ENCODE data around the gene FBXW9. TPM values are rescaled to one million over a fixed set of nuclear protein-coding genes. Genes with fewer than 3 reads are reported as not detected.
A peak's percentile ranks its signal among the peaks of the same experiment; 100 is the strongest.
"Not testable (repeated sequence)": the region's sequence is repeated elsewhere in the genome, so short reads cannot be mapped to it uniquely, and the experiment has no call there.

The FBXW9 gene
- total RNA-seq, 4 donors from 2014 or later = 9.6 to 13.4 (median 11.9) TPM

DNA sequence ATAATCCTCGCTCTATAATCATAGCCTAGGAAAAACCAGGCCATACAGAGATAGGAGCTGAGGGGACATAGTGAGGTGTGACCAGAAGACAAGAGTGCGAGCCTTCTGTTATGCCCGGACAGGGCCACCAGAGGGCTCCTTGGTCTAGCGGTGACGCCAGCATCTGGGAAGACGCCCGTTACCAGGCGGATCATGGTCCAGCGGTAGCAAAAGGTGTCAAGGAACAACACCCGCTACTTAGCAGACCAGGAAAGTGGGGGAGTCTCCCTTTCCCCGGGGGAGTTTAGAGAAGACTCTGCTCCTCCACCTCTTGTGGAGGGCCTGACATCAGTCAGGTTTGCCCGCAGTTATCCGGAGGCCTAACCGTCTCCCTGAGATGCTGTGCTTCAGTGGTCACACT, 15.6 kb upstream of the FBXW9 start:
- H3K36me3 ChIP-seq = peaks cover 51 to 99% (median 61%) of the 10 kb centered on the region in 3 donors
- DNase-seq, H3K4me1 ChIP-seq, H3K4me3 ChIP-seq, H3K27ac ChIP-seq, H3K27me3 ChIP-seq, H3K9me3 ChIP-seq: not testable (repeated sequence)
- TF ChIP-seq, protein P1, sequence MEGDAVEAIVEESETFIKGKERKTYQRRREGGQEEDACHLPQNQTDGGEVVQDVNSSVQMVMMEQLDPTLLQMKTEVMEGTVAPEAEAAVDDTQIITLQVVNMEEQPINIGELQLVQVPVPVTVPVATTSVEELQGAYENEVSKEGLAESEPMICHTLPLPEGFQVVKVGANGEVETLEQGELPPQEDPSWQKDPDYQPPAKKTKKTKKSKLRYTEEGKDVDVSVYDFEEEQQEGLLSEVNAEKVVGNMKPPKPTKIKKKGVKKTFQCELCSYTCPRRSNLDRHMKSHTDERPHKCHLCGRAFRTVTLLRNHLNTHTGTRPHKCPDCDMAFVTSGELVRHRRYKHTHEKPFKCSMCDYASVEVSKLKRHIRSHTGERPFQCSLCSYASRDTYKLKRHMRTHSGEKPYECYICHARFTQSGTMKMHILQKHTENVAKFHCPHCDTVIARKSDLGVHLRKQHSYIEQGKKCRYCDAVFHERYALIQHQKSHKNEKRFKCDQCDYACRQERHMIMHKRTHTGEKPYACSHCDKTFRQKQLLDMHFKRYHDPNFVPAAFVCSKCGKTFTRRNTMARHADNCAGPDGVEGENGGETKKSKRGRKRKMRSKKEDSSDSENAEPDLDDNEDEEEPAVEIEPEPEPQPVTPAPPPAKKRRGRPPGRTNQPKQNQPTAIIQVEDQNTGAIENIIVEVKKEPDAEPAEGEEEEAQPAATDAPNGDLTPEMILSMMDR (IDR thresholded peaks at IDR 0.05) = peak in 5 of 6 experiments; percentile 30 to 59 (median 39)
- 67 to 82% methylated on average over 4 to 6 of the region's 14 CpGs for WGBS, 2 donors
- intact Hi-C loops (cut with DNase I) = loop anchor here (10.0 kb wide), 1 partner anchor 93 kb away; the partner anchor contains the start of genes PRDX2, RNASEH2A and THSD8

DNA sequence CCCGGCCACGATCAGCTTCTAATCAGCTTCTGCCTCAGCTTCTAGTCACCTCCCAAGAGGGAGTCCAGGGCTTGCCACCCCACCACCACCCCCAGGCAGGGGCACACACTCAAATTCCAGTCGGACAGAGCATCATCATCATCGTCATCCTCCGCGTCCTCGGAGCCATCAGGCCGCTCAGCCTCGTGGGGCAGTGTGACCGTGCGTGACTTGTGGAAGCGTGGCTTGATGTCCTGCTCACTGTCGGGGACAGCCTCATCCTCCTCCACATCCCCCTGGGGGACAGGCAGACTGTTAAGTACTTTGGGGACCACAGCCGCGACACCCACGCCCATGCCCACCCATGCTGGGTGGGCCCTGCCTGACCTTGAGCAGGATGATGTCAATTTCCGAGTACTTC, 14.8 kb upstream of the FBXW9 start:
- 100% methylated on average over 2 to 6 of the region's 17 CpGs for WGBS, 2 donors
- intact Hi-C loops (cut with DNase I) = loop anchor here (10.0 kb wide), 1 partner anchor 94 kb away; the partner anchor contains the start of genes PRDX2, RNASEH2A and THSD8

DNA sequence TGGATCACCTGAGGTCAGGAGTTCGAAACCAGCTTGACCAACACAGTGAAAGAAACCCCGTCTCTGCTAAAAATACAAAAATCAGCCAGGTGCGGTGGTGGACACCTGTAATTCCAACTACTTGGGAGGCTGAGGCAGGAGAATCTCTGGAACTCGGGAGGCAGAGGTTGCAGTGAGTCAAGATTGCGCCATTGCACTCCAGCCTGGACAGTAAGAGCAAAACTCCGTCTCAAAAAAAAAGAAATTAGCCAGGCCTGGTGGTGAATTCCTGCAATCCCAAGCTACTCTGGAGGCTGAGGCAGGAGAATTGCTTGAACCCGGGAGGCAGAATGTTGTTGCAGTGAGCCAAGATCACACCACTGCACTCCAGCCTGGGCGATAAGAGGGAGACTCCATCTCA, 12.2 kb upstream of the FBXW9 start:
- H3K9me3 ChIP-seq = no peaks in the 10 kb centered on the region
- peaks cover 52 to 99% (median 69%) of the 10 kb centered on the region in 3 donors for H3K36me3 ChIP-seq
- no peak for DNase-seq
- no peaks in the 10 kb centered on the region for H3K27me3 ChIP-seq
- no peak for TF ChIP-seq POLR2A (IDR thresholded peaks at IDR 0.05)
- TF ChIP-seq, protein P1 (IDR thresholded peaks at IDR 0.05) = no peak
- WGBS, 2 donors = 87 to 90% methylated on average over 4 to 8 of the region's 8 CpGs
- no peak overlapping the region for H3K4me3 ChIP-seq
- intact Hi-C loops (cut with DNase I) = no loop called here
- H3K27ac ChIP-seq = no peak overlapping the region
- no peaks in the 10 kb centered on the region for H3K4me1 ChIP-seq

More for the DNA sequence above, 14.8 kb upstream of the FBXW9 start:
- TF ChIP-seq POLR2A (IDR thresholded peaks at IDR 0.05) = no peak
- TF ChIP-seq, protein P1 (IDR thresholded peaks at IDR 0.05) = no peak
- Histone ChIP-seq H3K4me1 (no peaks in the 10 kb centered on the region), H3K9me3 (no peaks in the 10 kb centered on the region), H3K36me3 (peaks cover 56 to 99% (median 69%) of the 10 kb centered on the region in 3 donors), H3K27ac (no peak overlapping the region), H3K27me3 (no peaks in the 10 kb centered on the region), H3K4me3 (no peak overlapping the region)
- DNase-seq = no peak

DNA sequence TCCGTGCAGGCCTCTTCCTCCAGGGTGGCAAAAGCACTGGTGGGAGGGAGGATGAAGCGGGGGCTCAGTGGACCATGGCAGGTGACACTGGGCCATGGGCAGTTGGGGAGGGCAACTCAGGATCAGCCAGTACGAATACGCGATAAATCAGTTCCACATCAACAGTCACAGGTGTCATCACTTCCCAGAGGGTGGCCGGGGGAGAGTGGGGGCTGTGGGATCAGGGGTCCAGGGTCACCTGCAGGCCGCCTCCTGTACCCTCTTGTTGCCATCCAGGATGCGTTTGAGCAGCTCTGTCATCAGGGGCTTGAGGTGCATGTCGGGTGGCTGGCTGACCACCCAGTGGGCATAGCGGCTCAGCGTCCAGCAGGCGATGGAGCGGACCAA, 9.9 kb upstream of the FBXW9 start:
- no peaks in the 10 kb centered on the region for H3K4me1 ChIP-seq
- no peak overlapping the region for H3K4me3 ChIP-seq
- no peak for DNase-seq
- TF ChIP-seq, protein P1 (IDR thresholded peaks at IDR 0.05) = no peak
- no peak for TF ChIP-seq POLR2A (IDR thresholded peaks at IDR 0.05)
- H3K27ac ChIP-seq = no peak overlapping the region
- WGBS, 2 donors = 89 to 93% methylated on average over 3 to 8 of the region's 13 CpGs
- no peaks in the 10 kb centered on the region for H3K9me3 ChIP-seq
- intact Hi-C loops (cut with DNase I) = no loop called here
- H3K36me3 ChIP-seq = peaks cover 56 to 100% (median 82%) of the 10 kb centered on the region in 3 donors
- no peaks in the 10 kb centered on the region for H3K27me3 ChIP-seq

DNA sequence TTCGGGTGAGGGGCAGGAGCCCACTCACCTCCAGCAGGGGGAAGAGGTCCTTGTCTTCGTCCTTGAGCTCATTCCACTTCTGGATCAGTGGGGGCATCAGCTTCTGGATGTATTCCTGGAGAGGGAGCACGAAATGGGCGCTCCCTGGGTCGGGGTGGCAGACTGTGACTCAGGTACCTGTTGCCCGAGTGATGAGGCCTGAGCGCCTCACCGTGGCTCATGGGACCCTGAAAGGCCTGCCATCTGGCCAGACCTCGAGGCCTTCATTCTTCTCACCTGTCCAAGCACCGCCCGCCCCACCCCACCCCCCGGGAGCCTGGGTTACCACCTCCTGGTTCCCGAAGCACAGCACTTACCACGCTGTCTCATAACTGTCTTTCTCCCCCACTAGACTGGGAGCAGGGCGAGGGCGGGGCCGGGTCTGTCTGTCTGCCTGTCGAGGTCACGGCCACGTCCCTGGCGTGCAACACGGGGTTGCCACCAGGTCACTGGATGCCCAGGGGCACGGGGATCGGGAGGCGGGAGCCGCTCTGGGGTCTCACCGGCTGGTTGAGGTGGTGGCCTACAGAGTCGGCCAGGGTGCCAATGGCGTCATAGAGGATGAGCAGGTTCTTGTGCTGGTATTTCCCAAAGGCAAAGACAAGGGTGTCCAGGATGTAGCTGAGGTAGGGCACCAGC, 9.4 kb upstream of the FBXW9 start:
- H3K9me3 ChIP-seq = no peaks in the 10 kb centered on the region
- no peak for TF ChIP-seq POLR2A (IDR thresholded peaks at IDR 0.05)
- TF ChIP-seq, protein P1 (IDR thresholded peaks at IDR 0.05) = no peak
- H3K27me3 ChIP-seq = no peaks in the 10 kb centered on the region
- intact Hi-C loops (cut with DNase I) = no loop called here
- DNase-seq = no peak
- H3K36me3 ChIP-seq = peaks cover 57 to 100% (median 83%) of the 10 kb centered on the region in 3 donors
- no peaks in the 10 kb centered on the region for H3K4me1 ChIP-seq
- 84 to 85% methylated on average over 5 to 7 of the region's 29 CpGs for WGBS, 2 donors
- no peak overlapping the region for H3K4me3 ChIP-seq
- no peak overlapping the region for H3K27ac ChIP-seq
